ENCODE measurements around the gene LRRC14B.

GRCh38 chr5:228886-229285 is 37.6 kb downstream of the LRRC14B start:
- TF ChIP-seq POLR2AphosphoS5 (IDR thresholded peaks at IDR 0.05): no peak
- TF ChIP-seq CTCF (IDR thresholded peaks at IDR 0.05): no peak
- TF ChIP-seq EP300 (IDR thresholded peaks at IDR 0.05): no peak

Data from sigmoid colon (tissue), 4 donors.